GM12873 (cell line): ENCODE results near the gene MMP24.

ENCODE experiments used
- TF ChIP-seq, protein P1 (sequence below): IDR thresholded peaks from 2 replicates; pipeline ENCODE4 v1.5.1; 2012; ENCODE audit warnings: low read depth, mild to moderate bottlenecking, moderate library complexity, low read length, control low read depth; ENCODE audit not compliant: insufficient read depth; ENCODE audit errors: missing control alignments

MMP24 gene

DNA sequence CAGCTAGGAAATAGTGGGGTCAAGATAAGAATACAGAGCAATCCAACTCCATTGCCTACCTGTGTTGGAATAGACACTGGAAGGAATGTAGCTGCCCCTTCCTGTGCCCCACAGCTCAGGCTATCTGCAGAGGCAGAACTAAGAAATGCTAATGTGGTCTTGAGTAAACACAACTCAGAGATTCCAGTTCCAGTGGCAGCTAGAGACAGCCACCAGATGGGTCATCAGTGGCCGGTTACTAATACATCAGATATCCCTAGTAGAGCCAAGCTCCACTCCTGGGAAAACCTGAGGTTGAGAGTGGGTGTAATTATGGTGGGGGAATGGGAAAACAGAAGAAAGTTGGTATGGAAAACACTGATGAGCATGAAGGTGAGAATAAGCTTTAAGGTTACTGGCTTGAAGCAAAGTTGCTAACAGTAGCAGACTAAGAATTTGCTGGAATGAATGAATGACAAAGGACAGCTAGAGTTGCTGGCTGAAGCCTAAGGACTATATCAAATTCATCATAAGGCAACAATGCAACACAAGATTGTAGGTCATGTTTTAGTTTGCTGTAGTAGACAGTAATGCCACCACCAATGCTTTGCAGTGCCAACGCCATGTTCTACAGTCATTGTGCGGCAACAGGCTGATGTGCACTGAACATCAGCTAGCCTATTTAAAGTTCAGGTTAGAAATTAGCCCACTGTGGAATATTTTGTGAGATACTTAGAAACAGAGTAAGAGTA, 94.1 kb downstream of the MMP24 start:
- TF ChIP-seq, protein P1, sequence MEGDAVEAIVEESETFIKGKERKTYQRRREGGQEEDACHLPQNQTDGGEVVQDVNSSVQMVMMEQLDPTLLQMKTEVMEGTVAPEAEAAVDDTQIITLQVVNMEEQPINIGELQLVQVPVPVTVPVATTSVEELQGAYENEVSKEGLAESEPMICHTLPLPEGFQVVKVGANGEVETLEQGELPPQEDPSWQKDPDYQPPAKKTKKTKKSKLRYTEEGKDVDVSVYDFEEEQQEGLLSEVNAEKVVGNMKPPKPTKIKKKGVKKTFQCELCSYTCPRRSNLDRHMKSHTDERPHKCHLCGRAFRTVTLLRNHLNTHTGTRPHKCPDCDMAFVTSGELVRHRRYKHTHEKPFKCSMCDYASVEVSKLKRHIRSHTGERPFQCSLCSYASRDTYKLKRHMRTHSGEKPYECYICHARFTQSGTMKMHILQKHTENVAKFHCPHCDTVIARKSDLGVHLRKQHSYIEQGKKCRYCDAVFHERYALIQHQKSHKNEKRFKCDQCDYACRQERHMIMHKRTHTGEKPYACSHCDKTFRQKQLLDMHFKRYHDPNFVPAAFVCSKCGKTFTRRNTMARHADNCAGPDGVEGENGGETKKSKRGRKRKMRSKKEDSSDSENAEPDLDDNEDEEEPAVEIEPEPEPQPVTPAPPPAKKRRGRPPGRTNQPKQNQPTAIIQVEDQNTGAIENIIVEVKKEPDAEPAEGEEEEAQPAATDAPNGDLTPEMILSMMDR, result no peak

DNA sequence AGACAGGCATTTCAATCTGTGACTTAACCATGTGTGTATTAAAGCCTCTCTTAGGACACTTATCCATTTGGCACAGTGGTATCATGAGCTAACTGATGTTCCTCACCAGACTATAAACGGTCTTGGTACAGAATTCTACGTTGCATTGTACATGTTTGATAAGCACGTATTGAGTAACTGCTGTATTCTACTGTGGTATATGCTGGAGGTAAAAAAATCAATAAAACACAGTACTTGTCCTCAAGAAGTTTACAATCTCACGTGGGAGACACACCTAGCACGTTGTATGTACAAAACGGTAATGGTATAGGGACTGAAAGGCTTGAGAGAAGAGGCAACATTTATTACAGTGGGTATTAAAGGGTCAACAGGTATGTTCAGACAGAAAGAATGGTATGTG, 98.9 kb downstream of the MMP24 start:
- TF ChIP-seq, protein P1, result no peak

DNA sequence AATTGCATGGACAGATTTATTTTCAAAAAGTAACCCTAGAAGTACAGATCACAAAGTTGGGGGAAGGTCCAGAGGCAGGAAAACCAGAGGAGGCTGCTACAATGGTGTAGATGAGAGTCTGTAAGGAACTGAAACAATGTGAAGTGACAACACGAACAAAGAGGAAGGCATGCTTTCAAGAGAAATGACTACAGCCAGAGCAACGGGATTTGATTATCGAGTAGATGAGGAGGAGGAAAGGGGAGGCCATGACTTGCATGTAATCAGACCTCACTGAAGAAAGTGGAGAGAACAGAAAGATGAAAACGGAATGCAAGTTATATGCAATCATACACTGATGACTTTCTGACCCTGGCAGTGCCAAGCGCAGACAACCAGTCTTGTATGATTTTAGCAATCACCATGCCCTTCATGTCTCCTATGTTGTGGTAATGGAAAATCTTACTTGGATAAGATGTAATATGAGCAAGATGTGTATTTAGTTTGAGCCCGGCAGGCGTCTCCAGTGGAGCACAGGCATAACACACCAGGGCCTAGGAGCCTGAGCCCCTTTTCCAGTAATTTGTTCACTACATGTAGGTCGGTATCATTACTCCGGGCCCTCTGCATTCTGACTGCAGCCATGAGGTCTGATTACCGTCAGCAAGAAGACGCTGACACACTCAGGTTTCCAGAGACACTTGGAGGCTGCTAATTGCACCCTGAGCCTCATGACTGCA, 99.7 kb downstream of the MMP24 start:
- TF ChIP-seq, protein P1, result no peak
